HEK293 (cell line): ENCODE measurements around the gene DHRS7C.

Source experiments
- CTCF ChIA-PET: fragments of 350-600 bp; formaldehyde crosslinking; extraction: SDS; loops from one replicate; lab custom pipeline; 2021; ENCODE audit warnings: antibody characterized with exemption; lab: Yijun Ruan, JAX
- POLR2A ChIA-PET: fragments of 300-600 bp; formaldehyde crosslinking; extraction: SDS; loops from one replicate; lab custom pipeline; 2020; ENCODE audit warnings: antibody characterized with exemption, inconsistent platforms; lab: Yijun Ruan, JAX
- H3K27ac ChIP-seq: fragments of 200-500 bp; sonication (Bioruptor generic); 2 replicates; pipeline ENCODE4 v1.5.1; 2014; ENCODE audit warnings: low read depth, low read length, control low read depth, inconsistent platforms; ENCODE audit errors: extremely low read depth
- H3K36me3 ChIP-seq, 2 experiments: fragments of 200-500 bp in 1 of 2; sonication (Bioruptor generic) in 1 of 2; 1 replicate in 1 of 2; 2 replicates in 1 of 2; pipeline ENCODE4 v1.5.1; 2014 to 2017; ENCODE audit warnings: inconsistent platforms in 2 of 2, low read length in 2 of 2; ENCODE audit not compliant: control insufficient read depth in 2 of 2, insufficient read depth in 1 of 2
- H3K4me1 ChIP-seq: fragments of 200-500 bp; sonication (Bioruptor generic); 2 replicates; pipeline ENCODE4 v1.5.1; 2014; ENCODE audit warnings: mild to moderate bottlenecking, low read length, inconsistent platforms; ENCODE audit not compliant: control insufficient read depth, insufficient read depth
- H3K4me3 ChIP-seq: 2 replicates; pipeline ENCODE4 v1.5.1; 2011; ENCODE audit warnings: low read depth, mild to moderate bottlenecking, control low read depth, low read length, moderate library complexity
- H3K9me3 ChIP-seq: fragments of 200-500 bp; sonication (Bioruptor generic); 2 replicates; pipeline ENCODE4 v1.5.1; 2014; ENCODE audit warnings: low read depth, low read length, inconsistent platforms; ENCODE audit not compliant: control insufficient read depth, insufficient read depth
- HOXA7 ChIP-seq: sonication (generic); formaldehyde crosslinking; IDR thresholded peaks from 2 replicates; pipeline ENCODE4 v1.8.1; 2022; ENCODE audit warnings: missing genetic modification reagents, borderline replicate concordance
- OVOL3 ChIP-seq: fragments of 450-650 bp; formaldehyde crosslinking; IDR thresholded peaks from 2 replicates; pipeline ENCODE4 v1.5.1; 2016; ENCODE audit warnings: missing biosample characterization, missing genetic modification characterization
- ZNF19 ChIP-seq: fragments of 450-650 bp; formaldehyde crosslinking; IDR thresholded peaks from 2 replicates; pipeline ENCODE4; 2016; ENCODE audit warnings: missing biosample characterization, missing genetic modification characterization, low read depth
- ZNF221 ChIP-seq: fragments of 450-650 bp; formaldehyde crosslinking; IDR thresholded peaks from 2 replicates; pipeline ENCODE4 v1.5.1; 2017; ENCODE audit warnings: missing biosample characterization, missing genetic modification characterization, borderline replicate concordance
- ZNF223 ChIP-seq: fragments of 450-650 bp; formaldehyde crosslinking; IDR thresholded peaks from 2 replicates; pipeline ENCODE4 v1.5.1; 2016; ENCODE audit warnings: missing biosample characterization, missing genetic modification characterization
- ZNF266 ChIP-seq: fragments of 450-650 bp; formaldehyde crosslinking; IDR thresholded peaks from 2 replicates; pipeline ENCODE4 v1.5.1; 2016; ENCODE audit warnings: missing biosample characterization, missing genetic modification characterization, low read depth
- ZNF324 ChIP-seq: fragments of 450-650 bp; formaldehyde crosslinking; IDR thresholded peaks from 2 replicates; pipeline ENCODE4 v1.5.1; 2016; ENCODE audit warnings: missing biosample characterization, missing genetic modification characterization
- ZNF629 ChIP-seq: fragments of 450-650 bp; formaldehyde crosslinking; IDR thresholded peaks from 2 replicates; pipeline ENCODE4 v1.5.1; 2017; ENCODE audit warnings: missing biosample characterization, missing genetic modification characterization
- ZNF658 ChIP-seq: fragments of 450-650 bp; formaldehyde crosslinking; IDR thresholded peaks from 2 replicates; pipeline ENCODE4; 2016; ENCODE audit warnings: missing biosample characterization, missing genetic modification characterization
- ZNF664 ChIP-seq: fragments of 450-650 bp; formaldehyde crosslinking; IDR thresholded peaks from 2 replicates; pipeline ENCODE4 v1.5.1; 2016; ENCODE audit warnings: missing biosample characterization, missing genetic modification characterization
- ZNF701 ChIP-seq: fragments of 450-650 bp; formaldehyde crosslinking; IDR thresholded peaks from 2 replicates; pipeline ENCODE4 v1.5.1; 2016; ENCODE audit warnings: missing biosample characterization, missing genetic modification characterization
- ZNF776 ChIP-seq: fragments of 450-650 bp; formaldehyde crosslinking; IDR thresholded peaks from 2 replicates; pipeline ENCODE4 v1.5.0; 2017; ENCODE audit warnings: missing biosample characterization, missing genetic modification characterization, borderline replicate concordance
- ZNF843 ChIP-seq: fragments of 450-650 bp; formaldehyde crosslinking; IDR thresholded peaks from 2 replicates; pipeline ENCODE4 v1.5.1; 2016; ENCODE audit warnings: missing biosample characterization, missing genetic modification characterization
- ZSCAN23 ChIP-seq: fragments of 450-650 bp; formaldehyde crosslinking; IDR thresholded peaks from 2 replicates; pipeline ENCODE4 v1.5.1; 2016; ENCODE audit warnings: missing biosample characterization, missing genetic modification characterization
- TF ChIP-seq, protein P1 (sequence below): fragments of 450-650 bp; formaldehyde crosslinking; IDR thresholded peaks from 2 replicates; pipeline ENCODE4 v1.5.1; 2016; ENCODE audit warnings: missing biosample characterization, missing genetic modification characterization
- TF ChIP-seq, protein P2 (sequence below): fragments of 450-650 bp; formaldehyde crosslinking; IDR thresholded peaks from 2 replicates; pipeline ENCODE4 v1.5.1; 2016; ENCODE audit warnings: missing biosample characterization, missing genetic modification characterization
- TF ChIP-seq, protein P3 (sequence below): fragments of 450-650 bp; formaldehyde crosslinking; IDR thresholded peaks from 2 replicates; pipeline ENCODE4 v1.5.1; 2017; ENCODE audit warnings: missing biosample characterization, missing genetic modification characterization
- TF ChIP-seq, protein P4 (sequence below): fragments of 450-650 bp; formaldehyde crosslinking; IDR thresholded peaks from 2 replicates; pipeline ENCODE4 v1.5.1; 2017; ENCODE audit warnings: missing biosample characterization, missing genetic modification characterization
- TF ChIP-seq, protein P5 (sequence below): fragments of 450-650 bp; formaldehyde crosslinking; IDR thresholded peaks from 2 replicates; pipeline ENCODE4 v1.5.1; 2017; ENCODE audit warnings: missing biosample characterization, missing genetic modification characterization
- TF ChIP-seq, protein P6 (sequence below): fragments of 450-650 bp; formaldehyde crosslinking; IDR thresholded peaks from 2 replicates; pipeline ENCODE4 v1.5.1; 2016; ENCODE audit warnings: missing biosample characterization, missing genetic modification characterization

DHRS7C gene

DNA sequence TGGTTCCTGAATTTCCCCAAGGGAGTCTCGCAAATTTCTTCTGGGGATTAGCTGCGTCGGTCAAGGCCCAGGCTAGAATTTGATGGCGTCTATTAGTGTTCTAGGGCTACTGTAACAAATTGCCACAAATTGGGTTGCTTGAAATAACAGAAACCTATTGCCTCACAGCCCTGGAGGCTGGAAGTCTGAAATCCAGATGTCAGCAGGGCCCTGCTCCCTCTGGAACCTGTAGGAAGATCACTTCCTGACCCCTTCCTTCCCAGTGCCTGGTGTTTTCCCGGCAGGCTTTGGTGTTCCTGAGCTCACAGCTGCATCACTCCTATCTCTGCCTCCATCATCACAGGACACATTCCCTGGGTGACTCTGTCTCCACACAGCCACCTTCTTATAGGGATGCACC lies 24.4 kb downstream of the DHRS7C start (continued):
- TF ChIP-seq, protein P1, sequence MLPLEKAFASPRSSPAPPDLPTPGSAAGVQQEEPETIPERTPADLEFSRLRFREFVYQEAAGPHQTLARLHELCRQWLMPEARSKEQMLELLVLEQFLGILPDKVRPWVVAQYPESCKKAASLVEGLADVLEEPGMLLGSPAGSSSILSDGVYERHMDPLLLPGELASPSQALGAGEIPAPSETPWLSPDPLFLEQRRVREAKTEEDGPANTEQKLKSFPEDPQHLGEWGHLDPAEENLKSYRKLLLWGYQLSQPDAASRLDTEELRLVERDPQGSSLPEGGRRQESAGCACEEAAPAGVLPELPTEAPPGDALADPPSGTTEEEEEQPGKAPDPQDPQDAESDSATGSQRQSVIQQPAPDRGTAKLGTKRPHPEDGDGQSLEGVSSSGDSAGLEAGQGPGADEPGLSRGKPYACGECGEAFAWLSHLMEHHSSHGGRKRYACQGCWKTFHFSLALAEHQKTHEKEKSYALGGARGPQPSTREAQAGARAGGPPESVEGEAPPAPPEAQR (tag by site-specific recombination) = no peak
- TF ChIP-seq, all 188 proteins: peak for 0

DNA sequence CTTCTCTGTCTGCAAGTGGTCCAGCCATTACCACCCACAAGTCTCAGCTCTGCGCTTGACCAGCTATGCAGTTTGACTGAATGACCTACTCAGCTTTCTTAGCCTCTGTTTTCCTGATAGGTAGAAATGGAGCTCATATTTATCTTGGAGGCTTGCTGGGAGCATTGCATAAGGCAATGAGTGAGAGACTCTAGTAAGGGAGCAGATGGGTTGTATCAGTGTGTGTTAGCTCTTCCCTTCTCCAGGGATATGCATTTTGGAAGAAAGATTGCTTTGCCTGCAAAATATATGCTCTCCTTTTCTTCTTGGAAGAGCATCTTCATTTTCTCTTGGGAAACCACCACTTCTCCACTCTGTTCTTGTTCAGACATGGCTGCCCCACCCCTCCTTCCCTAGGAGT lies 26.1 kb downstream of the DHRS7C start:
- POLR2A ChIA-PET = no interaction called here
- TF ChIP-seq, protein P2, sequence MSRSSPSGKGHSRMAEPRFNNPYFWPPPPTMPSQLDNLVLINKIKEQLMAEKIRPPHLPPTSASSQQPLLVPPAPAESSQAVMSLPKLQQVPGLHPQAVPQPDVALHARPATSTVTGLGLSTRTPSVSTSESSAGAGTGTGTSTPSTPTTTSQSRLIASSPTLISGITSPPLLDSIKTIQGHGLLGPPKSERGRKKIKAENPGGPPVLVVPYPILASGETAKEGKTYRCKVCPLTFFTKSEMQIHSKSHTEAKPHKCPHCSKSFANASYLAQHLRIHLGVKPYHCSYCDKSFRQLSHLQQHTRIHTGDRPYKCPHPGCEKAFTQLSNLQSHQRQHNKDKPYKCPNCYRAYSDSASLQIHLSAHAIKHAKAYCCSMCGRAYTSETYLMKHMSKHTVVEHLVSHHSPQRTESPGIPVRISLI = no peak
- Histone ChIP-seq H3K36me3 (no peaks in the 10 kb centered on the region), H3K4me3 (no peak overlapping the region), H3K27ac (no peak overlapping the region), H3K9me3 (no peaks in the 10 kb centered on the region), H3K4me1 (no peaks in the 10 kb centered on the region)
- CTCF ChIA-PET = interaction anchor here (0.6 to 1.7 kb wide), 3 partner anchors 21 to 481 kb away, joined by 5 to 11 read pairs (median 7); no protein-coding TSS in a partner anchor

DNA sequence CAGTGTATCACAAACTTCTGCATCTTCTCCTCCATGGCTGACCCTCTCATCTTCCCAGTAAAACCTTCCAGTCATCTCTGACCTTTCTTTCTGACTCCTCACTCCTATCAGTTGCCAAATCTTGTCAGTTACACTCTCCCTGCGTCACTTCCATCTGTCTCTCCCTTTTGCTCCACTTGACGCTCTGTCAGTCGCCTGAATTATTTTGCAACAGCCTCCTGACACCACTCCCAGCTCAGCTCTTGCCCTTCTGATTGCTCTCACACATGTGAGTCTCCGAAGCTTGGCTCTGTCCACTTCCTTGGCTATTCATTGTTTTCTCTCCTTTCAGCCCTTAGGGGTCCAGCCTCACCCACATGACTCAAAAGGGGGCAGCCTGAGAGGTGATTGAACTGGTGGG lies 27.7 kb downstream of the DHRS7C start:
- Histone ChIP-seq H3K9me3 (no peaks in the 10 kb centered on the region), H3K4me3 (no peak overlapping the region), H3K36me3 (no peaks in the 10 kb centered on the region), H3K4me1 (no peaks in the 10 kb centered on the region), H3K27ac (no peak overlapping the region)
- ChIA-PET CTCF (no interaction called here), POLR2A (no interaction called here)
- TF ChIP-seq ZNF658 (tag by site-specific recombination) = no peak
- no peak for TF ChIP-seq ZNF221 (tag by site-specific recombination)
- TF ChIP-seq ZNF629 = no peak
- TF ChIP-seq ZNF19 (tag by site-specific recombination) = no peak
- no peak for TF ChIP-seq ZNF324 (tag by site-specific recombination)
- TF ChIP-seq ZNF843 (tag by site-specific recombination) = no peak
- TF ChIP-seq ZNF701 (tag by site-specific recombination) = no peak
- TF ChIP-seq ZNF664 (tag by site-specific recombination) = no peak
- TF ChIP-seq ZNF266 = no peak
- no peak for TF ChIP-seq HOXA7 (CRISPR knock-in tag)
- no peak for TF ChIP-seq ZNF223 (tag by site-specific recombination)
- TF ChIP-seq, protein P2 = no peak
- TF ChIP-seq, protein P3, sequence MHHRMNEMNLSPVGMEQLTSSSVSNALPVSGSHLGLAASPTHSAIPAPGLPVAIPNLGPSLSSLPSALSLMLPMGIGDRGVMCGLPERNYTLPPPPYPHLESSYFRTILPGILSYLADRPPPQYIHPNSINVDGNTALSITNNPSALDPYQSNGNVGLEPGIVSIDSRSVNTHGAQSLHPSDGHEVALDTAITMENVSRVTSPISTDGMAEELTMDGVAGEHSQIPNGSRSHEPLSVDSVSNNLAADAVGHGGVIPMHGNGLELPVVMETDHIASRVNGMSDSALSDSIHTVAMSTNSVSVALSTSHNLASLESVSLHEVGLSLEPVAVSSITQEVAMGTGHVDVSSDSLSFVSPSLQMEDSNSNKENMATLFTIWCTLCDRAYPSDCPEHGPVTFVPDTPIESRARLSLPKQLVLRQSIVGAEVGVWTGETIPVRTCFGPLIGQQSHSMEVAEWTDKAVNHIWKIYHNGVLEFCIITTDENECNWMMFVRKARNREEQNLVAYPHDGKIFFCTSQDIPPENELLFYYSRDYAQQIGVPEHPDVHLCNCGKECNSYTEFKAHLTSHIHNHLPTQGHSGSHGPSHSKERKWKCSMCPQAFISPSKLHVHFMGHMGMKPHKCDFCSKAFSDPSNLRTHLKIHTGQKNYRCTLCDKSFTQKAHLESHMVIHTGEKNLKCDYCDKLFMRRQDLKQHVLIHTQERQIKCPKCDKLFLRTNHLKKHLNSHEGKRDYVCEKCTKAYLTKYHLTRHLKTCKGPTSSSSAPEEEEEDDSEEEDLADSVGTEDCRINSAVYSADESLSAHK (tag by site-specific recombination) = no peak
- TF ChIP-seq OVOL3 (tag by site-specific recombination) = no peak
- no peak for TF ChIP-seq ZNF776 (tag by site-specific recombination)
- TF ChIP-seq, protein P4, sequence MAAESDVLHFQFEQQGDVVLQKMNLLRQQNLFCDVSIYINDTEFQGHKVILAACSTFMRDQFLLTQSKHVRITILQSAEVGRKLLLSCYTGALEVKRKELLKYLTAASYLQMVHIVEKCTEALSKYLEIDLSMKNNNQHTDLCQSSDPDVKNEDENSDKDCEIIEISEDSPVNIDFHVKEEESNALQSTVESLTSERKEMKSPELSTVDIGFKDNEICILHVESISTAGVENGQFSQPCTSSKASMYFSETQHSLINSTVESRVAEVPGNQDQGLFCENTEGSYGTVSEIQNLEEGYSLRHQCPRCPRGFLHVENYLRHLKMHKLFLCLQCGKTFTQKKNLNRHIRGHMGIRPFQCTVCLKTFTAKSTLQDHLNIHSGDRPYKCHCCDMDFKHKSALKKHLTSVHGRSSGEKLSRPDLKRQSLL = no peak
- TF ChIP-seq ZSCAN23 (tag by site-specific recombination) = no peak
- TF ChIP-seq, protein P5, sequence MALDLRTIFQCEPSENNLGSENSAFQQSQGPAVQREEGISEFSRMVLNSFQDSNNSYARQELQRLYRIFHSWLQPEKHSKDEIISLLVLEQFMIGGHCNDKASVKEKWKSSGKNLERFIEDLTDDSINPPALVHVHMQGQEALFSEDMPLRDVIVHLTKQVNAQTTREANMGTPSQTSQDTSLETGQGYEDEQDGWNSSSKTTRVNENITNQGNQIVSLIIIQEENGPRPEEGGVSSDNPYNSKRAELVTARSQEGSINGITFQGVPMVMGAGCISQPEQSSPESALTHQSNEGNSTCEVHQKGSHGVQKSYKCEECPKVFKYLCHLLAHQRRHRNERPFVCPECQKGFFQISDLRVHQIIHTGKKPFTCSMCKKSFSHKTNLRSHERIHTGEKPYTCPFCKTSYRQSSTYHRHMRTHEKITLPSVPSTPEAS = no peak
- TF ChIP-seq, protein P6, sequence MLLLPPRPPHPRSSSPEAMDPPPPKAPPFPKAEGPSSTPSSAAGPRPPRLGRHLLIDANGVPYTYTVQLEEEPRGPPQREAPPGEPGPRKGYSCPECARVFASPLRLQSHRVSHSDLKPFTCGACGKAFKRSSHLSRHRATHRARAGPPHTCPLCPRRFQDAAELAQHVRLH (tag by site-specific recombination) = no peak
